ENCODE results near the gene WSCD2.

Gene WSCD2

GRCh38 chr12:108235197-108235984 is 106.3 kb downstream of the WSCD2 start:
- DNase-seq (ENCODE audit: low read depth): no peak

- no peak for DNase-seq (ENCODE audit: low read depth)
These were observed 106.8 kb downstream of the WSCD2 start for GRCh38 chr12:108235985-108236263.

GRCh38 chr12:108236366-108236765 is 107.3 kb downstream of the WSCD2 start:
- no peak for DNase-seq (ENCODE audit: low read depth)

GRCh38 chr12:108237272-108237671 is 108.2 kb downstream of the WSCD2 start:
- DNase-seq (ENCODE audit: low read depth): no peak

GRCh38 chr12:108238474-108238873 is 109.4 kb downstream of the WSCD2 start:
- no peak for DNase-seq (ENCODE audit: low read depth)

- DNase-seq (ENCODE audit: low read depth): no peak
These were observed 110.3 kb downstream of the WSCD2 start for GRCh38 chr12:108239378-108239777.

- DNase-seq (ENCODE audit: low read depth): no peak
These were observed 111.1 kb downstream of the WSCD2 start for GRCh38 chr12:108240027-108240785.

GRCh38 chr12:108240928-108241327 is 111.8 kb downstream of the WSCD2 start:
- no peak for DNase-seq (ENCODE audit: low read depth)

GRCh38 chr12:108241986-108242703 is 113.1 kb downstream of the WSCD2 start:
- DNase-seq (ENCODE audit: low read depth): no peak

GRCh38 chr12:108247130-108247529 is 118.0 kb downstream of the WSCD2 start:
- DNase-seq (ENCODE audit: low read depth): no peak

- no peak for DNase-seq (ENCODE audit: low read depth)
These were observed 118.9 kb downstream of the WSCD2 start for GRCh38 chr12:108248011-108248410.

GRCh38 chr12:108252523-108252922 is 123.4 kb downstream of the WSCD2 start:
- no peak for DNase-seq (ENCODE audit: low read depth)

GRCh38 chr12:108253540-108253939 is 124.5 kb downstream of the WSCD2 start:
- DNase-seq (ENCODE audit: low read depth): no peak

GRCh38 chr12:108254030-108254429 is 124.9 kb downstream of the WSCD2 start:
- no peak for DNase-seq (ENCODE audit: low read depth)

GRCh38 chr12:108254517-108255251 is 125.6 kb downstream of the WSCD2 start:
- no peak for DNase-seq (ENCODE audit: low read depth)

- DNase-seq (ENCODE audit: low read depth): no peak
These were observed 126.1 kb downstream of the WSCD2 start for GRCh38 chr12:108255252-108255602.

GRCh38 chr12:108257004-108257403 is 127.9 kb downstream of the WSCD2 start:
- DNase-seq (ENCODE audit: low read depth): no peak

GRCh38 chr12:108257610-108258106 is 128.6 kb downstream of the WSCD2 start:
- no peak for DNase-seq (ENCODE audit: low read depth)

- DNase-seq (ENCODE audit: low read depth): no peak
These were observed 131.0 kb downstream of the WSCD2 start for GRCh38 chr12:108260039-108260438.

GRCh38 chr12:108260969-108261368 is 131.9 kb downstream of the WSCD2 start:
- no peak for DNase-seq (ENCODE audit: low read depth)

- no peak for DNase-seq (ENCODE audit: low read depth)
These were observed 136.4 kb downstream of the WSCD2 start for GRCh38 chr12:108265505-108265904.

GRCh38 chr12:108266131-108266530 is 137.0 kb downstream of the WSCD2 start:
- DNase-seq (ENCODE audit: low read depth): no peak
